Panc1 (cell line): ENCODE results near the gene WDR75. TPM values are rescaled to one million over a fixed set of nuclear protein-coding genes. Genes with fewer than 3 reads are reported as not detected.

Source experiments
- ATAC-seq: fragments of 200-7000 bp; cut with Tn5 transposase; 2 replicates; pipeline ENCODE4 v1.9.1; 2020; ENCODE audit warnings: mild to moderate bottlenecking, moderate library complexity
- BruUV-seq: library from RNA; stranded (reverse); fragments of 400-500 nt; replicated peaks from 2 replicates; lab custom pipeline; 2021; lab: Mats Ljungman, UMichigan
- CTCF ChIA-PET: fragments of 300-600 bp; sonication (Branson Sonifier 250); formaldehyde crosslinking; loops from one replicate; lab custom pipeline; 2022; ENCODE audit warnings: antibody characterized with exemption; lab: Charles Lee
- POLR2A ChIA-PET: fragments of 300-600 bp; sonication (Branson Sonifier 250); formaldehyde crosslinking; loops from one replicate; lab custom pipeline; 2022; ENCODE audit warnings: antibody characterized with exemption; lab: Charles Lee
- DNase-seq: peaks from one replicate; pipeline ENCODE4 v3.0.0-alpha.2; 2010; ENCODE audit warnings: low read depth, low spot score
- H3K27ac ChIP-seq: 2 replicates; pipeline ENCODE4 v1.5.1; 2011; ENCODE audit warnings: mild to moderate bottlenecking, low read length, inconsistent platforms
- H3K27me3 ChIP-seq: fragments of 200-500 bp; sonication (Bioruptor generic); 2 replicates; pipeline ENCODE4 v1.6.0; 2014; ENCODE audit warnings: low read length, inconsistent platforms; ENCODE audit not compliant: control insufficient read depth, insufficient read depth
- H3K36me3 ChIP-seq: fragments of 200-500 bp; sonication (Bioruptor generic); 2 replicates; pipeline ENCODE4 v1.5.1; 2014; ENCODE audit warnings: inconsistent platforms, mild to moderate bottlenecking, low read length, moderate library complexity; ENCODE audit not compliant: control insufficient read depth, insufficient read depth
- H3K4me1 ChIP-seq: 2 replicates; pipeline ENCODE4 v1.5.1; 2011; ENCODE audit warnings: inconsistent platforms, mild to moderate bottlenecking, low read length, moderate library complexity; ENCODE audit not compliant: control insufficient read depth, insufficient read depth
- H3K4me3 ChIP-seq, 2 experiments: 2 replicates each; pipeline ENCODE4 v1.5.1; 2011 to 2012; ENCODE audit warnings: low read depth in 2 of 2, low read length in 2 of 2, mild to moderate bottlenecking in 2 of 2, inconsistent platforms in 1 of 2, moderate library complexity in 1 of 2
- H3K9me3 ChIP-seq: fragments of 200-500 bp; sonication (Bioruptor generic); 2 replicates; pipeline ENCODE4 v1.5.1; 2014; ENCODE audit warnings: low read depth, mild to moderate bottlenecking, inconsistent platforms, low read length, moderate library complexity; ENCODE audit not compliant: control insufficient read depth, insufficient read depth
- CTCF ChIP-seq: fragments of 450-650 bp; IDR thresholded peaks from 2 replicates; pipeline ENCODE4 v1.5.1; 2017; ENCODE audit warnings: mild to moderate bottlenecking
- POLR2AphosphoS5 ChIP-seq: IDR thresholded peaks from 2 replicates; pipeline ENCODE4 v1.6.1; 2012; ENCODE audit warnings: mild to moderate bottlenecking, low read depth, low read length, moderate library complexity
- REST ChIP-seq, 2 experiments: IDR thresholded peaks; 2 replicates each; pipeline ENCODE4 v1.6.1; 2011 to 2012; ENCODE audit warnings: low read depth in 2 of 2, control low read depth in 1 of 2, low read length in 1 of 2, mild to moderate bottlenecking in 1 of 2, moderate library complexity in 1 of 2; ENCODE audit not compliant: insufficient read depth in 1 of 2
- SIN3A ChIP-seq: IDR thresholded peaks from 2 replicates; pipeline ENCODE4 v1.6.1; 2012; ENCODE audit warnings: low read depth, mild to moderate bottlenecking, low read length, moderate library complexity, borderline replicate concordance; ENCODE audit not compliant: insufficient read depth
- TCF7L2 ChIP-seq: IDR thresholded peaks from 2 replicates; pipeline ENCODE4 v1.6.1; 2011; ENCODE audit warnings: mild to moderate bottlenecking, low read depth, low read length, inconsistent platforms
- in situ Hi-C: cut with HindIII; loops from 2 replicates; pipeline ENCODE4 v1.10.0; 2016; ENCODE audit warnings: low sequenced_read_pairs, low pct_unique_long_range_greater_than_20kb
- intact Hi-C: fragments of 100-400 bp; cut with micrococcal nuclease; formaldehyde crosslinking; loops from one replicate; pipeline ENCODE4 v1.10.0; 2022; ENCODE audit not compliant: unreplicated experiment
- total RNA-seq: library from RNA; stranded (reverse); gene quantifications from one replicate; pipeline ENCODE4 v1.2.1, GENCODE V29; 2021; ENCODE audit not compliant: unreplicated experiment

Gene WDR75
- total RNA-seq, 1 experiment from 2014 or later, result 58.3 TPM

- DNase-seq (no peak), ATAC-seq (peak; percentile 74)
- intact Hi-C loops (loop anchor here (2.0 to 10.0 kb wide), 4 partner anchors 125 to 888 kb away; no protein-coding TSS in a partner anchor), in situ Hi-C loops (no loop called here)
- H3K4me1 ChIP-seq, result peaks cover 14% of the 10 kb centered on the region; the same call in 1 of the 2 replicates
- TF ChIP-seq POLR2AphosphoS5, result no peak
- TF ChIP-seq TCF7L2, result no peak
- TF ChIP-seq REST (IDR thresholded peaks at IDR 0.05; ENCODE audit: insufficient read depth in 1 of 2, low read depth in 2 of 2, low read length in 1 of 2), result no peak
- peak; percentile 65; the same call in 1 of the 2 replicates for TF ChIP-seq CTCF
- no peak for TF ChIP-seq SIN3A
- no peaks in the 10 kb centered on the region for H3K27me3 ChIP-seq
- ChIA-PET CTCF (interaction anchor here (1.1 kb wide), 1 partner anchor 297 kb away, joined by 3 read pairs; no protein-coding TSS in a partner anchor), POLR2A (no interaction called here)
- BruUV-seq, result no TSS peak
- H3K36me3 ChIP-seq, result no peaks in the 10 kb centered on the region
- no peaks in the 10 kb centered on the region for H3K9me3 ChIP-seq
- H3K4me3 ChIP-seq, result no peak overlapping the region
- H3K27ac ChIP-seq, result peak overlapping the region; percentile 72
Measured at GRCh38 chr2:189412330-189412953, 28.8 kb upstream of the WDR75 start.

- BruUV-seq, result no TSS peak
- in situ Hi-C loops, result no loop called here
- POLR2A ChIA-PET, result interaction anchor here (0.6 kb wide), 2 partner anchors 139 to 295 kb away, joined by 3 to 4 read pairs; no protein-coding TSS in a partner anchor
- Histone ChIP-seq H3K27me3 (no peaks in the 10 kb centered on the region), H3K36me3 (no peaks in the 10 kb centered on the region), H3K27ac (peak overlapping the region; percentile 56; the same call in 1 of the 2 replicates), H3K4me1 (peaks cover 8% of the 10 kb centered on the region; the same call in 1 of the 2 replicates), H3K9me3 (no peaks in the 10 kb centered on the region), H3K4me3 (no peak overlapping the region)
- CTCF ChIA-PET, result no interaction called here
- ATAC-seq (no peak), DNase-seq (no peak)
- TF ChIP-seq POLR2AphosphoS5 (no peak), SIN3A (no peak), TCF7L2 (no peak), REST (IDR thresholded peaks at IDR 0.05; ENCODE audit: insufficient read depth in 1 of 2, low read depth in 2 of 2, low read length in 1 of 2) (no peak), CTCF (no peak)
- intact Hi-C loops, result loop anchor here (2.0 to 10.0 kb wide), 4 partner anchors 126 to 888 kb away; no protein-coding TSS in a partner anchor
Measured at GRCh38 chr2:189413249-189413648, 28.0 kb upstream of the WDR75 start.
